Adrenal gland (tissue), 12 donors: ENCODE measurements around the gene ALAS2. TPM values are rescaled to one million over a fixed set of nuclear protein-coding genes. Genes with fewer than 3 reads are reported as not detected.
"Not testable (repeated sequence)": the region's sequence is repeated elsewhere in the genome, so short reads cannot be mapped to it uniquely, and the experiment has no call there.

Source experiments
- DNase-seq, 7 donors: peaks; one replicate each; pipeline ENCODE4 v3.0.0-alpha.2; 2019 to 2020
- H3K27ac ChIP-seq, 5 donors: fragments of 200-600 bp; sonication (generic) in 4 of 5; 1 replicate in 3 of 5; 2 replicates in 2 of 5; pipeline versions ENCODE4 v1.5.1 to v1.8.0; 2016 to 2020; ENCODE audit warnings: mild to moderate bottlenecking in 1 of 5
- H3K27me3 ChIP-seq: fragments of 200-600 bp; 2 replicates; pipeline ENCODE4 v1.8.0; 2021
- H3K36me3 ChIP-seq, 2 donors: fragments of 200-600 bp; replicated peaks in 1 of 2; 1 replicate in 1 of 2; 2 replicates in 1 of 2; pipeline versions ENCODE4 v1.5.1 to v1.8.0; 2018 to 2022
- H3K4me1 ChIP-seq, 2 donors: fragments of 200-600 bp; replicated peaks in 1 of 2; 1 replicate in 1 of 2; 2 replicates in 1 of 2; pipeline versions ENCODE4 v1.5.1 to v1.8.0; 2018 to 2021
- H3K4me3 ChIP-seq, 4 donors: fragments of 200-600 bp; sonication (generic) in 3 of 4; one replicate each; pipeline ENCODE4 v1.5.1; 2016 to 2018
- H3K9me3 ChIP-seq, 3 donors: fragments of 200-600 bp; sonication (generic) in 1 of 3; replicated peaks in 1 of 3; 1 replicate in 2 of 3; 2 replicates in 1 of 3; pipeline versions ENCODE4 v1.5.1 to v1.8.0; 2016 to 2021
- CTCF ChIP-seq, 6 experiments: fragments of 450-650 bp in 4 of 6; fragments of 200-600 bp in 2 of 6; sonication (generic) in 1 of 6; IDR thresholded peaks; 1 replicate in 5 of 6; 2 replicates in 1 of 6; pipeline versions ENCODE4 v1.5.1 to v1.8.0; 2016 to 2021; ENCODE audit warnings: antibody characterized with exemption in 6 of 6, mild to moderate bottlenecking in 2 of 6, moderate library complexity in 1 of 6
- POLR2A ChIP-seq, 2 donors: fragments of 450-650 bp; IDR thresholded peaks; one replicate each; pipeline ENCODE4 v1.6.1; 2017; ENCODE audit warnings: antibody characterized with exemption in 2 of 2, mild to moderate bottlenecking in 2 of 2, moderate library complexity in 1 of 2
- WGBS, 4 donors: extraction: QIAGEN DNeasy Blood & Tissue Kit in 2 of 4; methylation state at CpG; one replicate each; pipeline versions ENCODE4 v1.1.5 to v1.1.7; 2013 to 2017; 5-methylcytosine and 5-hydroxymethylcytosine counted together
- intact Hi-C, 2 donors: fragments of 100-400 bp; cut with DNase I; formaldehyde crosslinking; loops; one replicate each; pipeline versions ENCODE4 v1.14.1 to v1.15.0; 2022 to 2023
- polyA plus RNA-seq, 3 donors: library from polyadenylated mRNA; stranded (reverse); fragments of 200-250 nt in 2 of 3; fragments of 350-450 nt in 1 of 3; fragmentation: Illumina TruSeq in 1 of 3; extraction: RNeasy Lipid Tissue Mini Kit (QIAGEN cat#74804) in 1 of 3; gene quantifications; one replicate each; pipeline ENCODE4 v1.2.3, GENCODE V29; 2013 to 2014
- total RNA-seq, 9 donors: library from RNA; depleted of rRNA in 4 of 9; stranded (reverse); fragments of >200 nt in 4 of 9; fragments of 120-200 nt in 1 of 9; fragmentation: NEBNext Ultra II Directional in 1 of 9; extraction: Animal tissue kit (Norgen Biotek cat#: 25700) in 1 of 9; gene quantifications; one replicate each; pipeline versions ENCODE4 v1.1.0 to v1.2.4, GENCODE V29; 2013 to 2023
- donor health status: healthy with polysubstance abuse.
- donor health status: Bipolar disorder and iron deficiency.
- donor health status: DM: yes; HTN: yes; CAD: no.
- donor health status: DM: no; HTN: no; CAD: no.
- donor health status: DM: no; HTN: no; CAD: no.
- donor health status: DM: yes; HTN: yes; CAD: no.

The ALAS2 gene
- total and polyA plus RNA-seq, 12 donors = 0.07 to 49.1 (median 2.5) TPM; not detected in 8

DNA sequence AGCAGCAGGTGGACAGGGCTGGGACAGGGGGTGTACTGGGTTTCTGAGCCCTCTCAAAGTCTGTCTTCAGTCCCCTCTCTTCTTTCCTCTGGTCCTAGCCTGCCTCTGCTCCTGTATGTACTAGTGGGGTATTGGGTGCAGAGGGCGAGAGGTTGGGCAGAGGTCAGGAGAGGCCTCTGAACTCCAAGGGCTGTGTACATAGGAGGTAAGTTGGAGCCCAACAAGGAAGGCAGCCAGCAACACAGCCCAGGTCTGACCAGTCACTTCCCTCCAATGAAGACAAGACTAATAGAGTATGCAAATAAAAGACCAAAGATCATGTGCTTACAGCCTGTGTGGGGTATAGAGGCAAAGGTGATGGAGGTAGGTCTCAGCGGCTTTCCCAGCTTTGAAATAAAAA, 36.7 kb downstream of the ALAS2 start, which contains the start of gene PFKFB1:
Gene PFKFB1 (minus strand): TSS at position 90 of the 400 bp plus-strand sequence. CDS start 181 bp downstream, outside the sequence.
- 82 to 100% (median 88%) methylated on average over 2 of the region's 2 CpGs for WGBS, 4 donors
- Histone ChIP-seq H3K36me3 (no peaks in the 10 kb centered on the region), H3K9me3 (no peaks in the 10 kb centered on the region), H3K27me3 (peaks cover 11% of the 10 kb centered on the region), H3K4me1 (no peaks in the 10 kb centered on the region), H3K27ac (no peak within 1 kb of the TSS), H3K4me3 (no peak within 1 kb of the TSS)
- intact Hi-C loops = no loop called here
- DNase-seq = no peak
- no peak for TF ChIP-seq POLR2A (IDR thresholded peaks at IDR 0.05)
- no peak for TF ChIP-seq CTCF (IDR thresholded peaks at IDR 0.05)

- H3K9me3 ChIP-seq = no peaks in the 10 kb centered on the region
- TF ChIP-seq POLR2A (IDR thresholded peaks at IDR 0.05) (no peak), CTCF (IDR thresholded peaks at IDR 0.05) (no peak)
- H3K27ac ChIP-seq = no peak overlapping the region
- intact Hi-C loops = no loop called here
- peaks cover 11% of the 10 kb centered on the region for H3K27me3 ChIP-seq
- H3K4me1 ChIP-seq = no peaks in the 10 kb centered on the region
- 82 to 100% (median 94%) methylated on average over 1 of the region's 1 CpG for WGBS, 4 donors
- H3K4me3 ChIP-seq = no peak overlapping the region
- no peak for DNase-seq
- no peaks in the 10 kb centered on the region for H3K36me3 ChIP-seq
Measured at GRCh38 chrX:54992911-54993622, 37.7 kb downstream of the ALAS2 start.

DNA sequence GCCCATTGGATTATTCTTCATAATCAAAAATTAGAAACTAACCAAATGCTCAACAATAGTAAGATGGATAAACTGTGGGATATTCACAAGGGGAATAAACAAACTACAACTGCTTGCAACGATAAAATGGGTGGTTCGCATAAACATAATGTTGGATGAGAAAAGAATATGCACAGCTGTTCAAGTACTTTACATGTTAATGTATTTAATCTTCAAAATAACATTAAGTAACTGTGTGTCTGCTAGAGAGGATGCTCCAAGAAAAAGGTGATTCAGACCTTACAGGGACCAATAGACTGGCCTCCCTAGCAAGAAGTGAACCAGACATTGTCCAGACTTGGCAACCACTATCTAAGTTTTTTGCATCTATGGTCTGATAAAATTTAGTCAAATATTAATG, 39.1 kb downstream of the ALAS2 start:
- TF ChIP-seq CTCF (IDR thresholded peaks at IDR 0.05) (no peak), POLR2A (IDR thresholded peaks at IDR 0.05) (no peak)
- H3K4me3 ChIP-seq = no peak overlapping the region
- peaks cover 11% of the 10 kb centered on the region for H3K27me3 ChIP-seq
- no peaks in the 10 kb centered on the region for H3K9me3 ChIP-seq
- no peak for DNase-seq
- H3K36me3 ChIP-seq = no peaks in the 10 kb centered on the region
- no peak overlapping the region for H3K27ac ChIP-seq
- 77 to 100% (median 87%) methylated on average over 2 of the region's 2 CpGs for WGBS, 4 donors
- no peaks in the 10 kb centered on the region for H3K4me1 ChIP-seq
- intact Hi-C loops = no loop called here

DNA sequence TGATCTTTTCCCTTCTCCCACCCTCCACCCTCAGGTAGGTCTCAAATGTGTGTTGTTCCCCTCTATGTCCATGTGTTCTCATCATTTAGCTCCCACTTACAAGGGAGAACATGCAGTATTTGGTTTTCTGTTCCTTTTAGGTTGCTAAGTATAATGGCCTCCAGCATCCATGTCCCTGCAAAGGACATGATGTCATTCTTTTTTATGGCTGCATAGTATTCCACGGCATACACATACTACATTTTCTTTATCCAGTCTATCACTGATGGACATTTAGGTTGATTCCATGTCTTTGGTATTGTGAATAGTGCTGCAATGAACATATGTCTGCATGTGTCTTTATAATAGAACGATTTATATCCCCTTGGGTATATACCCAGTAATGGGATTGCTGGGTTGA, 47.5 kb downstream of the ALAS2 start:
- H3K4me3 ChIP-seq, intact Hi-C loops: not testable (repeated sequence)
- 85 to 93% (median 89%) methylated on average over 2 of the region's 2 CpGs for WGBS, 4 donors

DNA sequence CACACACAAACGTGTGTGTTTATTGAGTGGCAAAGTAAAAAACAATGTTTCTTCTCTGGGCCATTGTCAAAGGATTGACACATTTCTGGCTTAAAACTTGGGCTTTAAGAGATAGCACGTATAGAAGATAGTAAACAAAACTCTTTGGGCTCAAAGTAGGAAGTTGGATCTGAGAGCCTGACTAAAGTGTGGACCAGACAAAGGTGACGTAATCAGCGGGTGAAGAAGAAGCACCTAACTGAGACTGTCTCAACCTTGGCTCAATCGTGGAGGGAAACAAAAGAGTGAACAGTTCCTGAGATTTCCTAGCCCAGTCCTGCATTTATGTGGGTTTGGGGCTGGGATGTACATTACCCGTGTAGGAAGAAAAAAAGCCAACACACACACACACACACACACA, 50.4 kb downstream of the ALAS2 start:
- DNase-seq = no peak
- H3K27ac ChIP-seq = no peak overlapping the region
- no peaks in the 10 kb centered on the region for H3K36me3 ChIP-seq
- peaks cover 2% of the 10 kb centered on the region for H3K27me3 ChIP-seq
- no peaks in the 10 kb centered on the region for H3K9me3 ChIP-seq
- no peak overlapping the region for H3K4me3 ChIP-seq
- H3K4me1 ChIP-seq = no peaks in the 10 kb centered on the region
- intact Hi-C loops = no loop called here
- 62 to 84% (median 74%) methylated on average over 6 of the region's 6 CpGs for WGBS, 4 donors
- TF ChIP-seq CTCF (IDR thresholded peaks at IDR 0.05) (no peak), POLR2A (IDR thresholded peaks at IDR 0.05) (no peak)

More for the DNA sequence above, 47.5 kb downstream of the ALAS2 start:
- not testable (repeated sequence) for DNase-seq, H3K9me3 ChIP-seq, H3K27me3 ChIP-seq, H3K27ac ChIP-seq, H3K4me1 ChIP-seq, H3K36me3 ChIP-seq
